MCF 10A (cell line): ENCODE results near the gene CAMTA1. TPM values are rescaled to one million over a fixed set of nuclear protein-coding genes. Genes with fewer than 3 reads are reported as not detected.

Source experiments
- BruUV-seq: library from RNA; stranded (reverse); fragments of 400-500 nt; replicated peaks from 2 replicates; lab custom pipeline; 2021; lab: Mats Ljungman, UMichigan
- CTCF ChIA-PET: fragments of 300-600 bp; sonication (Branson Sonifier 250); formaldehyde crosslinking; extraction: SDS; loops from one replicate; lab custom pipeline; 2021; ENCODE audit warnings: antibody characterized with exemption, inconsistent platforms; lab: Yijun Ruan, JAX
- POLR2A ChIA-PET: fragments of 300-600, 350-650 bp; sonication (Branson Sonifier 250); formaldehyde crosslinking; extraction: SDS; loops from one replicate; lab custom pipeline; 2020; ENCODE audit warnings: antibody characterized with exemption, inconsistent platforms; lab: Yijun Ruan, JAX
- DNase-seq: peaks from one replicate; pipeline ENCODE4 v3.0.0-alpha.2; 2018; ENCODE audit not compliant: unreplicated experiment
- H3K27ac Mint-ChIP-seq: one replicate; pipeline ENCODE4 v1.8.0; 2022; ENCODE audit warnings: mild to moderate bottlenecking, low read depth, mixed read lengths; ENCODE audit not compliant: unreplicated experiment
- H3K27me3 Mint-ChIP-seq: one replicate; pipeline ENCODE4 v1.8.0; 2022; ENCODE audit warnings: mixed read lengths; ENCODE audit not compliant: insufficient read depth, unreplicated experiment
- H3K36me3 Mint-ChIP-seq: one replicate; pipeline ENCODE4 v1.8.0; 2022; ENCODE audit warnings: mild to moderate bottlenecking, moderate library complexity, mixed read lengths; ENCODE audit not compliant: insufficient read depth, unreplicated experiment
- H3K4me1 Mint-ChIP-seq: one replicate; pipeline ENCODE4 v1.8.0; 2022; ENCODE audit warnings: mixed read lengths; ENCODE audit not compliant: insufficient read depth, unreplicated experiment
- H3K4me3 Mint-ChIP-seq: one replicate; pipeline ENCODE4 v1.8.0; 2022; ENCODE audit warnings: mild to moderate bottlenecking, moderate library complexity, mixed read lengths; ENCODE audit not compliant: unreplicated experiment
- H3K9me3 Mint-ChIP-seq: one replicate; pipeline ENCODE4 v1.8.0; 2022; ENCODE audit warnings: mixed read lengths; ENCODE audit not compliant: unreplicated experiment
- intact Hi-C: fragments of 100-400 bp; cut with micrococcal nuclease; formaldehyde crosslinking; loops from 2 replicates; pipeline ENCODE4 v1.14.1; 2022
- total RNA-seq: library from RNA; stranded (reverse); gene quantifications from 2 replicates; pipeline ENCODE4 v1.2.3, GENCODE V29; 2022
- TF ChIP-seq, protein P1 (sequence below): fragments of 200-600 bp; IDR thresholded peaks from one replicate; pipeline ENCODE4 v1.8.0; 2022; ENCODE audit warnings: antibody characterized with exemption, mild to moderate bottlenecking; ENCODE audit not compliant: unreplicated experiment

CAMTA1 gene
- total RNA-seq, 1 experiment from 2014 or later: 74.1 TPM

DNA sequence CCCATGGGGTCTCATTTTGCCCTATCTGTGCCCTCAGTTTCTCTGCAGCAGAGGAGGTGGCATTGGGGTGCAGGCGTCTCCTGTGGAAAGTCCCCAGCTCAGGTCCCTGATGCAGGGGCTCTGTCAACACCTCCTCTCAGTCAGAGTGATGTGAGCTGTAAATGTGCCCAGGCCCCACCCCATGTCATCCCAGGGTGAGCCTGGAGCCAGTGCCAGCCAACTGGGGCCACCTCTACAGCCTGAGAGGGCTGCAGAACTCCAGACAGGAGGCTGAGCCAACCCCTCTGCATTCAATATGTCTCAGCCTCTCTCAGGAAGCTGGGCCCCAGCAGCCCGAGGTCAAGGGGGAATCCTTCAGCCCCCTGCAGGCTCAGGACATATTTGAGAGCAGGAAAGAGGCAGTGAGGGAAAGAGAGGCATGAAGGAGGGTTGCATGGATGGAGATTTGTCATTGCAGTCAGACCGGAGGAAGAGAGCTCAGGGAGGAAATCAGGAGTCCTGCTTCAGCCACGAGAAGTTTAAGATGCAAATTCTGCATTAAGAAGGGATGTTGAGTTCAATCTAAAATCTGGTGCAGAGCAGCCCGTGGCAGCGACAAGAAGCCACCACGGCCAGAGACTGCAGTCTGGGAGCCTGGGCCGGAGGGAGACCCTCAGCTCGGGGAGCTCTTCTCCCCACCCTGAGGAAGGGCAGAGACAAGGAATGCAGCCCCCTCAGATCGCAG lies 697.7 kb downstream of the CAMTA1 start:
- H3K27ac Mint-ChIP-seq: no peak overlapping the region
- H3K27me3 Mint-ChIP-seq: no peaks in the 10 kb centered on the region
- intact Hi-C loops: no loop called here
- H3K4me1 Mint-ChIP-seq: no peaks in the 10 kb centered on the region
- BruUV-seq: no TSS peak
- CTCF ChIA-PET: no interaction called here
- H3K9me3 Mint-ChIP-seq: no peaks in the 10 kb centered on the region
- POLR2A ChIA-PET: no interaction called here
- H3K36me3 Mint-ChIP-seq: no peaks in the 10 kb centered on the region
- no peak for DNase-seq
- no peak overlapping the region for H3K4me3 Mint-ChIP-seq
- TF ChIP-seq, protein P1, sequence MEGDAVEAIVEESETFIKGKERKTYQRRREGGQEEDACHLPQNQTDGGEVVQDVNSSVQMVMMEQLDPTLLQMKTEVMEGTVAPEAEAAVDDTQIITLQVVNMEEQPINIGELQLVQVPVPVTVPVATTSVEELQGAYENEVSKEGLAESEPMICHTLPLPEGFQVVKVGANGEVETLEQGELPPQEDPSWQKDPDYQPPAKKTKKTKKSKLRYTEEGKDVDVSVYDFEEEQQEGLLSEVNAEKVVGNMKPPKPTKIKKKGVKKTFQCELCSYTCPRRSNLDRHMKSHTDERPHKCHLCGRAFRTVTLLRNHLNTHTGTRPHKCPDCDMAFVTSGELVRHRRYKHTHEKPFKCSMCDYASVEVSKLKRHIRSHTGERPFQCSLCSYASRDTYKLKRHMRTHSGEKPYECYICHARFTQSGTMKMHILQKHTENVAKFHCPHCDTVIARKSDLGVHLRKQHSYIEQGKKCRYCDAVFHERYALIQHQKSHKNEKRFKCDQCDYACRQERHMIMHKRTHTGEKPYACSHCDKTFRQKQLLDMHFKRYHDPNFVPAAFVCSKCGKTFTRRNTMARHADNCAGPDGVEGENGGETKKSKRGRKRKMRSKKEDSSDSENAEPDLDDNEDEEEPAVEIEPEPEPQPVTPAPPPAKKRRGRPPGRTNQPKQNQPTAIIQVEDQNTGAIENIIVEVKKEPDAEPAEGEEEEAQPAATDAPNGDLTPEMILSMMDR: no peak

DNA sequence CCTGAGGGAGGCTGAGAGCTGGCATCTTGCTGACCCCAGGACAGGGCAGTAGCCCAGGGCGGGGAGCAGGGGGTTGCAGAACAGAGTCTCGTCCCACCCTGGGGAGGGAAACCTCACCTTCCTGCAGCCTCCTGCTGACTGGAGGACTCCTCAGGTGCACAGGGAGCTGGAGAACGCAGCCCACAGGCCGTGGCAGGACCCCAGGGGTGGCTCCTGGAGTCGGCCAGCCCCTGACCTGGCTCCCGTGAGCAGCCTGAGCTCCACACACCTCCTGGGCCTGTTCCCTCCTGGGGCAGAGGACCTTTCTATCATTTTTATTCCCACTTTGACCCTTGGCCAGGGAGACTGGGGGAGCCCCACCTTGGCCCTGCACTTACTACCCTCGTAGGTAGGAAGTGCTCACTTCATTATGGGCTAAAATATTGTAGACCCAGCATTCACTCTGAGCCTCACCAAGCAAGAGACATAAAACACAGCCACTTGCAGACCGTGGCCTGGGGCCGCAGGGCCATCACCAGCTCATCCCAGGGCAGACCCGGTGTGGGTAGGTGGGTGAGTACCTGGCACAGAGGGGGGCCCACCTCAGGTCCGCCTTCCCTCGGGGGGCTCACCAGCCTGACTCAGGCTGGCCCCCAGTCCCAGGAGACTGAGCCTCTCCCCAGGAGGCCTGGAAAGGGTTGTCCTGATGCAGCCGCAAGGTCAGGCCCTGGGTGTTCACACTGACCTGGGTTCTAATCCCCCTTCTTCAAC lies 698.6 kb downstream of the CAMTA1 start:
- TF ChIP-seq, protein P1: no peak
- ChIA-PET CTCF (interaction anchor here (0.7 kb wide), 1 partner anchor 128 kb away, joined by 3 read pairs; no protein-coding TSS in a partner anchor), POLR2A (interaction anchor here (0.6 kb wide), 1 partner anchor 166 kb away, joined by 3 read pairs; no protein-coding TSS in a partner anchor)
- Mint-ChIP-seq H3K9me3 (no peaks in the 10 kb centered on the region), H3K27me3 (no peaks in the 10 kb centered on the region), H3K4me3 (no peak overlapping the region), H3K27ac (no peak overlapping the region), H3K36me3 (no peaks in the 10 kb centered on the region), H3K4me1 (no peaks in the 10 kb centered on the region)
- intact Hi-C loops: no loop called here
- no peak for DNase-seq
- BruUV-seq: no TSS peak

DNA sequence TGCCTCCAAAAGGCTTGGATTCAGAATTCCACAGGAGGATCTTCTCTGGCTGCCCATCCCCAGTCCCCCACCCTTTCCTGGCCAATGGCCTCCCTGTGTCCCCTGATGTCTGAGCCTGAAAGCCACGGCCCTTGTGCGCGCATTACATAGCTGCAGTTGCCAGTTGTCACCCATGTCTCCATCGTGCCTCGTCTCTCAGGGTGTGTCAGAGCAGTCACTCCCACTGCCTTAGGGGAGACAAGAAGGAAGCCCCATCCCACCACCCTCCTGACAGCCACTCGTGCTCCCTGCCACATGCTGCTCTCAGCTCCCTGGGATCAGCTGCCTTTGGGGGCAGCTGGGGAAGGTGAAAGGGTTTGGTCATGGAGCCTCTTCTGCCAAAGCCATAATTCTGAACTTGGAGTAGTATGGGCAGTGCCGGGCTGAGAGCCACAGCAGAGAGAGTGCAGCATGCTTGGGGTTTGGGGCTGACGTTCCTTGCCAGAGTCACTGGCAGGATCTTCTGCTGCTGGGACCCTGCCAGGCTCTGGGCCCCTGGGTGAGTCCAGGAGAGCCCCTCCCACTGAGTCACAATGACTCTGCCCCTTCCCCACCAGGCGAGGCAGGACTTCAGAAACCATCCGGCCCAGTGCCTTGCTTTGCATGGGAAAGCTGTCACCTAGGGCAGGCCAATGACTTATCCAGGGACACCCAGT lies 700.0 kb downstream of the CAMTA1 start:
- DNase-seq: no peak
- Mint-ChIP-seq H3K4me3 (no peak overlapping the region), H3K36me3 (no peaks in the 10 kb centered on the region), H3K4me1 (no peaks in the 10 kb centered on the region), H3K27ac (no peak overlapping the region), H3K9me3 (no peaks in the 10 kb centered on the region), H3K27me3 (no peaks in the 10 kb centered on the region)
- ChIA-PET POLR2A (interaction anchor here (0.6 kb wide), 1 partner anchor 53 kb away, joined by 3 read pairs; no protein-coding TSS in a partner anchor), CTCF (no interaction called here)
- TF ChIP-seq, protein P1: no peak
- intact Hi-C loops: no loop called here
- no TSS peak for BruUV-seq

DNA sequence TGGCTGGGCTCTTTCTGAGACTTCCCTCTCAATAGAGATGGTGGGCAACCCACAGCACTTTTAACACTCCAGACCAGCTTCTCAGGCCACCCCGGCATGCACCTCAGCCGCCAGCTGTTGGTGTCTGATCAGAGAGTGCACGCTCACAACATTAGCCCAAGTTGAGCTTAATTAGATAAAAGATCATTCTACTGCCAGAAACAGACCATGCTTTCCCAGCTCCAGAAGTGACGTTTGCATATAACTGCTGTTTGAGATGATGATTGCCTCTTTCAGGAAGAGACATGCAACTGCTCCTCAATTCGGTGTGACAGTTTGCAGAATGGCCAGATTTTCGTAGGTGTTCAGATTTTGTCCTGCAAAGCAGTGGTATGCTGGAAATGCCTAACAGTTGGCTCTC lies 700.6 kb downstream of the CAMTA1 start:
- Mint-ChIP-seq H3K27me3 (no peaks in the 10 kb centered on the region), H3K27ac (no peak overlapping the region), H3K4me3 (no peak overlapping the region), H3K36me3 (no peaks in the 10 kb centered on the region), H3K4me1 (peaks cover under 1% of the 10 kb centered on the region), H3K9me3 (no peaks in the 10 kb centered on the region)
- ChIA-PET POLR2A (no interaction called here), CTCF (no interaction called here)
- no TSS peak for BruUV-seq
- TF ChIP-seq, protein P1: no peak
- DNase-seq: no peak
- intact Hi-C loops: no loop called here
